ENCODE measurements around the gene NT5C3B.

- no peak for TF ChIP-seq POLR2A (IDR thresholded peaks at IDR 0.05)
- TF ChIP-seq, protein P1, sequence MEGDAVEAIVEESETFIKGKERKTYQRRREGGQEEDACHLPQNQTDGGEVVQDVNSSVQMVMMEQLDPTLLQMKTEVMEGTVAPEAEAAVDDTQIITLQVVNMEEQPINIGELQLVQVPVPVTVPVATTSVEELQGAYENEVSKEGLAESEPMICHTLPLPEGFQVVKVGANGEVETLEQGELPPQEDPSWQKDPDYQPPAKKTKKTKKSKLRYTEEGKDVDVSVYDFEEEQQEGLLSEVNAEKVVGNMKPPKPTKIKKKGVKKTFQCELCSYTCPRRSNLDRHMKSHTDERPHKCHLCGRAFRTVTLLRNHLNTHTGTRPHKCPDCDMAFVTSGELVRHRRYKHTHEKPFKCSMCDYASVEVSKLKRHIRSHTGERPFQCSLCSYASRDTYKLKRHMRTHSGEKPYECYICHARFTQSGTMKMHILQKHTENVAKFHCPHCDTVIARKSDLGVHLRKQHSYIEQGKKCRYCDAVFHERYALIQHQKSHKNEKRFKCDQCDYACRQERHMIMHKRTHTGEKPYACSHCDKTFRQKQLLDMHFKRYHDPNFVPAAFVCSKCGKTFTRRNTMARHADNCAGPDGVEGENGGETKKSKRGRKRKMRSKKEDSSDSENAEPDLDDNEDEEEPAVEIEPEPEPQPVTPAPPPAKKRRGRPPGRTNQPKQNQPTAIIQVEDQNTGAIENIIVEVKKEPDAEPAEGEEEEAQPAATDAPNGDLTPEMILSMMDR (IDR thresholded peaks at IDR 0.05) = no peak
These were observed 19.3 kb downstream of the NT5C3B start for GRCh38 chr17:41816637-41817320.
